DMS 273 treated with DMSO at 0.1 percent for 48 hours (cell line): ENCODE results near the gene OSBPL7.

Source experiments
- DNase-seq: peaks from one replicate; lab custom pipeline; 2025; lab: John Stamatoyannopoulos, UW

The OSBPL7 gene

DNA sequence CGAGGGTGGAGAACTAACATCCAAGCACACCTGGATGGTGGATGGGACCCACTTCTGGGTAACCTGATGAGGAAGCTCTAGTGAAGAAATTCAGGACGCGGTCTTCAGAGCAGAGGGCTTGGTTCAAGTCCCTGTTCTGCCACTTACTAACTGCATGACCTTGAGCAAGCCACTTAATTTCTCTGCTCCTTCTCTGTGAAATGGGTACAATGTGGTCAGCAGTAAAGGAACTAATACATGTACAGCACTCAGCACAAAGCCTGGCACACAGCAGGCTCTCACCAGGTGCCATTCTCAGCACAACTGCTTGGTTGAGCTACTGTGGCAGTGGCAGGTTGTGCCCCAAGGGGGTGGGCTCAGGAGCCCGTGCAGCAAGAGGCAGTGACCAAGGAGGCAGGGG lies 1.9 kb upstream of the OSBPL7 start:
- no peak for DNase-seq

- no peak for DNase-seq
These were observed 1.2 kb upstream of the OSBPL7 start for GRCh38 chr17:47822785-47823184.

DNA sequence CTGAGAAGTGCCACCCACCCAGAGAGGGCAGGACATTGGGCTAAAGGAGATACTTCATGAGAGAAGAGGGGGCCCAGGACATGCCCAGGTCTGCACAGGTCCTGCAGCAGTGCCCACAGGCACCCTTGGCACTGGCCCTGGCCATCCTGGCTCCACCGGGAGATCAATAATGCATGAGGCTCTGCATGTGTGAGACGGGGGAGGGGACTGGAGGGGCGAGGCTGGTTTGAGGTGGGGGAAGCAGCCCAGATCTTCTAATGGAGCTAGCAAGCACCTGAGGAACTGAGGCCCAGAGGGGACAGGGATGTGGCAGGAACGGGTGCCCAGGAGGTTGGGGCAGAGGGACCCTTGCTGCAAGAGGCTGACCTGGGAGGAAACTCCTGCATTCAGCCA lies 567 bp downstream of the OSBPL7 start:
- DNase-seq = no peak

DNA sequence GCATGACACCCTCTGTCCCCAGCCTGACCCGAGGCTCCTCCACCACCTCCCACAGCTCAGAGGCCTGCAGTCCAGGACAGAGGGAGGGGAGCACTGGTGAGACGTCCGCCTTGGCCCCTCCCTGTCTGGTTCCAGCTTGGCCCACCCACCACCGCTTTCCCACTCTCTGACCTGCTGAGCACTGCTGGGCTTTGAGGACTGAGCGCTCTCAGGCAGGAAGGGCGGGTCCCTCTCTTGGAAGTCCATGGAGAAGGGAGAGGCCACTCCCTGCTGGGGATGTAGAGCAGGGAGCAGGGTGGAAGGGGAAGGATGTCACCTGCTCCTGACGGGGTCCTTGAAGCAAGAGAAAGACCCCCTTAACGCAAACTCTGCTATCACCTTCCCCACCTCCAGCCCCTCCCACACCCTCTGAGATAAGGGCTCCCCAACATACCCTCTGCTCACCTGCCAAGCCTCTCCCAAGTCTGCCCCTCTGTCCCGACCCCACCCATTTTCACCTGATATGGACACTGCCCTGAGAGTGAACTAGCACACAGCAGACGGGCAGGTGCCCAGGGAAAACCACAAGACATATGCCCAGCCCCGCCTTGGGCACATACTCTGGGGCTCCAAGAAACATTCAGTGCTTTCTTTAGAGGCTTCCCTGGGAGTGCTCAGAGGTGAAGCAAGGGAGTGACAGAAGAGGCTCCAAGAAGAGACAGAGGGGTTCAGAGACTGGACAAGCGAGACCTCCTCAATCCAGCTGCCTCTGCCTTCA lies 1.4 kb downstream of the OSBPL7 start:
- DNase-seq = no peak

- DNase-seq = no peak
These were observed 2.1 kb downstream of the OSBPL7 start for GRCh38 chr17:47819475-47819874.

GRCh38 chr17:47818002-47818695 lies 3.4 kb downstream of the OSBPL7 start:
- DNase-seq = no peak

DNA sequence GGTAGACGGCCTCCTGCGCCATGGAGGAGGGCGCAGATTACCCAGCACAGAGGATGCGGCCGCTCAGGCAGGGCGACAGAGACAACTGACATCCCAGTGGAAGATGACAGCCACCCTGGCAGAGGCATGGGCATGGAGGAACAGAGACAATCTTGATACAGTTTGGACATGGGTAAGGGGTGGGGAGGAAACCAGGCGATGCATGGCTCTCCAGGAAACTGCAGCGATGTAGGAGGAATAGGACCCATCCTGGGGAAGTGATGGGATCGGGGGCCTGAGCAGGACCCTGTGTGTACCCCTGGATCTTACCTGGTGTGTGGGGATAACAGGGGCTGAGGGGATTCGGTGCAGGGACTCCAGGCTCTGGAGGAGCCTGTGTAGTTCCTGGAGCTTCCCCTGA lies 4.6 kb downstream of the OSBPL7 start:
- no peak for DNase-seq

DNA sequence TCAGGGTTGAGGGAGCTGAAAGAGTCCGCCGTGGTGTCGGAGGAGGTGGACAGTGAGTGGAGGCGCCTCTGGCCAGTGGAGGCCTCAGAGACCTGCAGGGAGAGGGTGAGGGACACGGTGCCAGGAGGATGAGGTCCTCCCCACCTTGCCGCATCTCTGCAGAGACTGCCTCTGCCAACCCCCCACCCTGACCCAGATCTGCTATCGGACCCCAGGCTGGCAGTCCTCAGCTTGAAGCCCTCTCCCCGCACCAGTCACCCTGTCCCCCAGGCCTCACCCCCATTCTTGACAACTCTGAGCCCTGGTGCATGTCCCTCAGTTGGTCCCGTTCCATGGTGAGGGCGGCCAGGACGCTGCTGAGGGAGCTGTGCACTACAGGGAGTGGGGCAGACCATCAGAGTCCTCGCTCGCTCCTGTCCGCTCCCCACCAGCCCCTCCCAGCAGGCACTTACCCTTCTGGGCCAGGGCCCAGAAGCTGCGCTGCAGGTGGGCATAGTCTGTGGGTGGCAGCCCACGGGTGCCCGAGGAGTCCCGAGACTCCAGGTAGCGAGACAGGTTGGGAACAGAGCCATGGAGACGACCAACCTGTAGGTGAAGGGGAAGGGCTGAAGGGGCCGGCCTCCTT lies 5.4 kb downstream of the OSBPL7 start:
- DNase-seq = no peak

GRCh38 chr17:47815106-47815918 lies 6.3 kb downstream of the OSBPL7 start:
- DNase-seq = no peak

DNA sequence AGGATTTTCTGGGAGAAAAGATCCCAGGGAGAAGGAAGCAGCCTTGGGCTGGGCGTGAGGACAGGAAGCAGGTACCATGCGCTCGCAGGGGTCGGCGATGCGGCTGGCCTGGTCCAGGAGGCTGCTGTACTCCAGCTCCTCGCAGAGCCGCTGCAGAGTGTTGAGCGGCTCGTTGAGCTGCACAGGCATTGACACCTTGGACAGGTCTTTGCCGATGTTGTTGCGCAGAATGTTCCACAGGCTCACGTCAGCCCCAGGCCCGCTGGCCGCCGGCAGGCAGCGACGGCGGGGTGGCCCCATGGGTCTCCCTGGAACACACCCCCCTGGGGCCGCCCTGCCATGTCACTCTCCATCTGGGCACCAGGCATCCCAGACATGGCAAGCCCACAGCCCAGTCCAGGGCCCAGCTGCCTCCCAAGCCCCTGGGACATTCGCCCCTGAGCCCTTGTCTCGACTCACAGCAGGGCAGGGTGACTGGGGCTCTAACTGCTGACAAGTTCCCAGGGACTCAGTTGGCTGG lies 8.0 kb downstream of the OSBPL7 start:
- DNase-seq = no peak

GRCh38 chr17:47813077-47813476 lies 8.5 kb downstream of the OSBPL7 start:
- DNase-seq = no peak

- no peak for DNase-seq
These were observed 9.3 kb downstream of the OSBPL7 start for GRCh38 chr17:47812146-47812920.

GRCh38 chr17:47811709-47812108 lies 9.9 kb downstream of the OSBPL7 start:
- no peak for DNase-seq

DNA sequence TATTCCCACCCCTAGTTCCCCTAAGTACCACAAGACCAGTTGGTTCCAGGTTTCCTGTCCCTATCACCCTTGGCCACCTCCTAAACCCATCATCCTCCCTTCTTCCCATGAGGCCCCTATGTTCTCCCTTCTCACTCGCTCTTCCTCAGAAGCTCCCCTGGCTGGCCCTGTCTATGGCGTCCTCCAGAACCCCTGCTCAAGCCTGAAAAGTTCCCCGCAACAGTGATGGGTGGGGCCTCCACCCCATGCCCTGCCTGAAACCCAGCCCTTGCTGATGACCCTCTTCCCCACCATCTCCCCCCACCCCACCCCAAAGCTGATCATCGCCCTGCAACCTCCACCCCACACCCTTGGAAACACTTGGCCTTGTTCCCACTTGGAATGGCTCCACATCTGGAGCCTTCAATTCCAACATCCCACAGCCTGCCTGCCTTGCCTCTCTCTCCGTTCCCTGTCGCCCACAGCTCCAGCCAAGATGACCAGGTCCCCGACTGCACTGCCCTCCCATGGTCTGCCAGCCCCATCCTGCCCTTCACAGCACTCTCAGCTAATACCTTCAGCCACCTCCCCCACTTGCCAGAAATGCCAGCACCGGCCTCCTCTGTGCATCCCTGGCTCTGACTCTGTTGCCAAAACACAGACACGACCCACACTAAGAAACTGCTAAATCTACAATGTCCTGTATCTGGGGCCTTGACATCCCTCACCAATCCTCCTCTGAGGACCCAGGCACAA lies 10.5 kb downstream of the OSBPL7 start:
- DNase-seq = no peak

- DNase-seq = no peak
These were observed 11.3 kb downstream of the OSBPL7 start for GRCh38 chr17:47810200-47810821.

DNA sequence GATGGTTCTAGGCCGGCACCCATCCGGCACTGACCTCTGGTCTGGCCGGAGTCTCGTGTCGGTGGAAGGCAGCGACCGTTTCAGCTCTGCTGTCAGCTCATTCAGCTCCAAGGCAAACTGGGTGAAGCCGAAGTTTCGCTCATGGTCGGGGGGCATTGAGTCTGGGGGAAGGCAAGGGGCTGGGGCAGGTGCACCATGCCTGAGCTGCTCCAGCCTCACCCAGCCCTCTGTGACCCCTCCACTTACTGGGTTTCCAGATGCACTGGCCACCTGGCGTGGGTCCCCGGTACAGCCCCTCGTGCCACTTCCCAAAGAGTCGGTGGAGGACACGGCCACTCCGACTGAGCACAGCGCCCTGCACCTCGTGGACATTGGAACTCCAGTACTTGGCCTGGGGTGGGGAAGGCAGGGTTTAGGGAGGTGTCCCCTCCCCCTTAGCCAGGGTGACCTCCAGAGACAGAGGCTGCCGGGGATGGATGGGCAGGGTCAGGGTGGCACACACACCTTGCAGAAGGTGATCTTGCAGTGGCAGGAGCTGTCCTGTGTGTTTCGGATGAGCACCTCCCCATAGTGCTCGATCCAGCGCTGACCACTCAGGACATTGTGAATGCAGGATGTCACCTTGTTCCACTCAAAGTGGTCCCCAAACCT lies 12.6 kb downstream of the OSBPL7 start:
- DNase-seq = no peak

DNA sequence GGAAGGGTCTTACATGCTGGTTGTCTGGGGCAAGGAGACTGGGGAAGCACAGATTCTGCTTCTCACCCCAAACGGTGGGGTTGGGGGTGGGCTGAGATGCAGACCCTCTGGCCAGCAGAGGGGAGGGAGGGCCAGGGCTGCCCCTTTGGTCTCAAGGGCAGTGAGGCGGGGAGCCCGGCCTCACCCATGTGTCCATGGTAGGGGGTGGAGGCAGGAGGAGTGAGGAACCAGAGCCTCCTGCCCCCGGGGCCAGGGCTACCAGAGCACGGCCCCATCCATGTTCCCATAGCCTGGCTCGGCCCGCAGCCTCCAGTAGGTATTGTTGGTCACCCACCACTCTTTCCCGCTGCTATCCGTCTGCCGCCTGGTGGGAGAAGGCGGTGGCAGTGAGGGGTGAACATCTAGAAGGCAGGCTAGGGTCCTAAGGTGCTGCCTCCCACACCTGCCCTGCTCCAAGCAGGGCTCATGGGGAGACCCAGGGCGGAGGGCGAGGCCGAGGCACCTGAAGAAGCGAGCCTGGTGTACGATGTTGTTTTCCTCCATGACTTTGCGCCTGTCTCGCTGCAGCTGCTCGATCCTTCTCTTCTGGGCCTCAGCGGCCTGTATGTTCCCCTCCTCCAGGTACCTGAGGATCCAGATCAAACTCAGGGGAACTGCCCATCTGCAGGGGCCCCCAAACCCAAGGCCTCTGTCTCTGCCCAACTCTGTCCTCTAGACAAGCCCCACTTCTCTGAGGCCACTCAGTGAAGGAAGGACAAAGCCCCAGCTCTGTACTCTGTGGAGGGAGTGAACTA lies 13.4 kb downstream of the OSBPL7 start:
- DNase-seq = no peak

GRCh38 chr17:47807421-47807820 lies 14.2 kb downstream of the OSBPL7 start:
- DNase-seq = no peak

- no peak for DNase-seq
These were observed 14.7 kb downstream of the OSBPL7 start for GRCh38 chr17:47806913-47807255.
